Esophagus squamous epithelium (tissue), 5 donors: Measurements from ENCODE around the gene TEAD1. TPM values are rescaled to one million over a fixed set of nuclear protein-coding genes. Genes with fewer than 3 reads are reported as not detected.

Experiments used
- DNase-seq: peaks from one replicate; lab custom pipeline; 2025; lab: John Stamatoyannopoulos, UW
- H3K27ac ChIP-seq, 4 donors: fragments of 200-600 bp; sonication (generic); one replicate each; pipeline ENCODE4 v1.5.1; 2016 to 2019; ENCODE audit warnings: mild to moderate bottlenecking in 1 of 4
- H3K27me3 ChIP-seq, 4 donors: fragments of 200-600 bp; sonication (generic); 1 replicate in 3 of 4; 2 replicates in 1 of 4; pipeline versions ENCODE4 v1.5.1 to v1.6.0; 2017 to 2021; ENCODE audit warnings: antibody characterized with exemption in 1 of 4
- H3K36me3 ChIP-seq, 3 donors: fragments of 200-600 bp; sonication (generic); one replicate each; pipeline ENCODE4 v1.5.1; 2016 to 2019
- H3K4me1 ChIP-seq, 3 donors: fragments of 200-600 bp; sonication (generic); one replicate each; pipeline ENCODE4 v1.5.1; 2017 to 2019
- H3K4me3 ChIP-seq, 4 donors: fragments of 200-600 bp; sonication (generic); 1 replicate in 3 of 4; 2 replicates in 1 of 4; pipeline ENCODE4 v1.5.1; 2016 to 2019; ENCODE audit warnings: mild to moderate bottlenecking in 2 of 4, moderate library complexity in 1 of 4
- H3K9me3 ChIP-seq, 3 donors: fragments of 200-600 bp; sonication (generic); one replicate each; pipeline ENCODE4 v1.5.1; 2016 to 2019
- POLR2A ChIP-seq, 4 donors: fragments of 450-650 bp; IDR thresholded peaks; one replicate each; pipeline ENCODE4 v1.6.1; 2017; ENCODE audit warnings: antibody characterized with exemption in 4 of 4, mild to moderate bottlenecking in 4 of 4, moderate library complexity in 3 of 4
- WGBS, 2 donors: methylation state at CpG; one replicate each; pipeline ENCODE4 v1.1.5; 2018; 5-methylcytosine and 5-hydroxymethylcytosine counted together
- intact Hi-C: fragments of 100-400 bp; cut with DNase I; formaldehyde crosslinking; loops from one replicate; pipeline ENCODE4 v1.15.0; 2022
- total RNA-seq, 4 donors: library from RNA; depleted of rRNA; stranded (reverse); fragments of >200 nt; gene quantifications; one replicate each; pipeline ENCODE4 v1.1.0, GENCODE V29; 2016
- TF ChIP-seq, protein P1 (sequence below), 6 experiments: fragments of 450-650 bp in 4 of 6; fragments of 200-600 bp in 2 of 6; sonication (generic) in 2 of 6; IDR thresholded peaks; one replicate each; pipeline ENCODE4 v1.5.1; 2016 to 2019; ENCODE audit warnings: antibody characterized with exemption in 6 of 6, mild to moderate bottlenecking in 4 of 6, moderate library complexity in 4 of 6
- donor health status: DM: yes; HTN: yes; CAD: no.

The TEAD1 gene
- total RNA-seq, 4 donors from 2014 or later, result 33.3 to 75.2 (median 49.8) TPM

- intact Hi-C loops, result no loop called here
- Histone ChIP-seq H3K4me1 (no peaks in the 10 kb centered on the region), H3K4me3 (no peak overlapping the region), H3K27me3 (no peaks in the 10 kb centered on the region), H3K27ac (no peak overlapping the region), H3K36me3 (no peaks in the 10 kb centered on the region), H3K9me3 (no peaks in the 10 kb centered on the region)
- DNase-seq, result no peak
- 75% methylated on average over 1 of the region's 1 CpG for WGBS, 2 donors
- TF ChIP-seq, protein P1, sequence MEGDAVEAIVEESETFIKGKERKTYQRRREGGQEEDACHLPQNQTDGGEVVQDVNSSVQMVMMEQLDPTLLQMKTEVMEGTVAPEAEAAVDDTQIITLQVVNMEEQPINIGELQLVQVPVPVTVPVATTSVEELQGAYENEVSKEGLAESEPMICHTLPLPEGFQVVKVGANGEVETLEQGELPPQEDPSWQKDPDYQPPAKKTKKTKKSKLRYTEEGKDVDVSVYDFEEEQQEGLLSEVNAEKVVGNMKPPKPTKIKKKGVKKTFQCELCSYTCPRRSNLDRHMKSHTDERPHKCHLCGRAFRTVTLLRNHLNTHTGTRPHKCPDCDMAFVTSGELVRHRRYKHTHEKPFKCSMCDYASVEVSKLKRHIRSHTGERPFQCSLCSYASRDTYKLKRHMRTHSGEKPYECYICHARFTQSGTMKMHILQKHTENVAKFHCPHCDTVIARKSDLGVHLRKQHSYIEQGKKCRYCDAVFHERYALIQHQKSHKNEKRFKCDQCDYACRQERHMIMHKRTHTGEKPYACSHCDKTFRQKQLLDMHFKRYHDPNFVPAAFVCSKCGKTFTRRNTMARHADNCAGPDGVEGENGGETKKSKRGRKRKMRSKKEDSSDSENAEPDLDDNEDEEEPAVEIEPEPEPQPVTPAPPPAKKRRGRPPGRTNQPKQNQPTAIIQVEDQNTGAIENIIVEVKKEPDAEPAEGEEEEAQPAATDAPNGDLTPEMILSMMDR (IDR thresholded peaks at IDR 0.05), result no peak
- no peak for TF ChIP-seq POLR2A (IDR thresholded peaks at IDR 0.05)
Measured at GRCh38 chr11:12664385-12664784, 9.8 kb upstream of the TEAD1 start.

GRCh38 chr11:12666915-12667314, 7.3 kb upstream of the TEAD1 start:
- Histone ChIP-seq H3K36me3 (no peaks in the 10 kb centered on the region), H3K9me3 (no peaks in the 10 kb centered on the region), H3K27me3 (no peaks in the 10 kb centered on the region), H3K4me1 (no peaks in the 10 kb centered on the region), H3K27ac (no peak overlapping the region), H3K4me3 (no peak overlapping the region)
- 56 to 81% methylated on average over 3 of the region's 3 CpGs for WGBS, 2 donors
- no peak for DNase-seq
- TF ChIP-seq POLR2A (IDR thresholded peaks at IDR 0.05), result no peak
- TF ChIP-seq, protein P1 (IDR thresholded peaks at IDR 0.05), result no peak
- intact Hi-C loops, result no loop called here

GRCh38 chr11:12667646-12668045, 6.6 kb upstream of the TEAD1 start:
- intact Hi-C loops, result no loop called here
- H3K27me3 ChIP-seq, result no peaks in the 10 kb centered on the region
- WGBS, 2 donors, result 83 to 93% methylated on average over 1 of the region's 1 CpG
- H3K4me3 ChIP-seq, result no peak overlapping the region
- no peaks in the 10 kb centered on the region for H3K4me1 ChIP-seq
- no peaks in the 10 kb centered on the region for H3K9me3 ChIP-seq
- no peak for DNase-seq
- no peak for TF ChIP-seq POLR2A (IDR thresholded peaks at IDR 0.05)
- TF ChIP-seq, protein P1 (IDR thresholded peaks at IDR 0.05), result no peak
- no peak overlapping the region for H3K27ac ChIP-seq
- H3K36me3 ChIP-seq, result no peaks in the 10 kb centered on the region

DNA sequence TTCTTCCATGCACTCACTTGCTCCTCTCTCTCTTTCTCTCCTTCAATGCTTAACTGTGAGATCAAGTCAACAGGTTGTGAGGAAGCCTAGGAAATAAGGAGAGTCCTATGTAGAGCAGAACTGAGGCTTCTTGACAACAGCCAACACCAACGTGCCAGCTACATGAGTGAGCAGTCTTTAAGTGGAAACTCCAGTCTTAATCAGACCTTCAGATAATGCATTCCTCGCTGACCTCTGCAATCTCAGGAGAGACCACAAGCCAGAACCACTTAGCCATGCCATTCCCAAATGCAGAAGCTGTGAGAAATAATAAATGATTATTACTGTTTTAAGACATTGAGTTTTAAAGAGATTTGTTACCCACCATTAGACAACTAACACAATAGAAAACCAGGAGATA, 6.1 kb upstream of the TEAD1 start:
- 33 to 66% methylated on average over 2 of the region's 2 CpGs for WGBS, 2 donors
- Histone ChIP-seq H3K27me3 (no peaks in the 10 kb centered on the region), H3K36me3 (no peaks in the 10 kb centered on the region), H3K27ac (no peak overlapping the region), H3K4me3 (no peak overlapping the region), H3K9me3 (no peaks in the 10 kb centered on the region), H3K4me1 (peaks cover 0 to 3% (median under 1%) of the 10 kb centered on the region in 3 donors)
- DNase-seq, result no peak
- intact Hi-C loops, result no loop called here
- no peak for TF ChIP-seq POLR2A (IDR thresholded peaks at IDR 0.05)
- TF ChIP-seq, protein P1 (IDR thresholded peaks at IDR 0.05), result no peak

DNA sequence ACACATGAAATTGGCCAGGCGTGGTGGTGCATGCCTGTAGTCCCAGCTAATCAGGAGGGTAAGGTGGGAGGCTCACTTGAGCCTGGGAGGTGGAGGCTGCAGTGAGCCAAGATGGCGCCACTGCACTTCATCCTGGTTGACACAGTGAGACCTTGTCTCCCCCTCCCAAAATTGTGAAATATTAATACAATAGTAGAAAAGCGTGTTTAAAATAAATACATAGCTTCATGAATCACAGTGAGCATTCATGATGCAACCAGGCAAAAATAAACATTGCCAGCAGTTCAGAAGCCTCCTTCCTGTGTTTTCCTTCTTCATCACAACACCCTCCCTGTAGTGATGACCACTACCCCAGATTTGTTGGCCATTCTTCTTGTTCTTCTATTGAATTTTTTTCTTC, 4.3 kb upstream of the TEAD1 start:
- H3K4me3 ChIP-seq, result no peak overlapping the region
- peaks cover 0 to 9% (median 0%) of the 10 kb centered on the region in 4 donors for H3K27me3 ChIP-seq
- TF ChIP-seq, protein P1 (IDR thresholded peaks at IDR 0.05), result no peak
- no peak for TF ChIP-seq POLR2A (IDR thresholded peaks at IDR 0.05)
- intact Hi-C loops, result loop anchor here (5.0 to 10.0 kb wide), 2 partner anchors 142 to 215 kb away; no protein-coding TSS in a partner anchor
- no peak for DNase-seq
- no peaks in the 10 kb centered on the region for H3K9me3 ChIP-seq
- WGBS, 2 donors, result 78 to 80% methylated on average over 3 of the region's 3 CpGs
- H3K27ac ChIP-seq, result no peak overlapping the region
- peaks cover 0 to 8% (median 4%) of the 10 kb centered on the region in 3 donors for H3K4me1 ChIP-seq
- H3K36me3 ChIP-seq, result no peaks in the 10 kb centered on the region
